KBM-7 (cell line): ENCODE measurements around the gene PPIL6.
"Not testable (repeated sequence)": the region's sequence is repeated elsewhere in the genome, so short reads cannot be mapped to it uniquely, and the experiment has no call there.

Experiments
- DNase-seq: peaks from one replicate; pipeline ENCODE4 v3.0.0-alpha.2; 2015
- in situ Hi-C: fragments of 300-500 bp; cut with MboI; formaldehyde crosslinking; loops from 2 replicates; pipeline ENCODE4 v1.14.3; 2020; ENCODE audit warnings: low sequenced_read_pairs, low pct_unique_long_range_greater_than_20kb, mixed read lengths

PPIL6 gene

DNA sequence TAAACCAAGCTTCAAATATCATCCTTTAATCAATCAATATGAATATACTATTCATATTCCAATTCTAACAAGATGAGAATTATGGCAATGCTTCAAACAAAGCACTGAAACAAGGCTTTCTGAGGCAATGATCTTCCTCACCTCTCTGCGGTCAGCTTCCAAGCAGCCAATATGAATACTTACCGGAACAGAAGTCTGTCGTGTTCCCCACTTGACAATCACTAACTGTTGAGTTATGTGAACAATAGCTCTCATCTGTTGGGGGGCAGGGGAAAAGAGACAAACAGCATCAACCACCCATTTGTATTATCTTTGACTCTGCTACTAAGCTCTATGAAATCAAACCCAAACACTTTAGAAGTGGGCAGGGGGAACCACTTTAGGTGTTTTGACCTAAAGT is 62.7 kb downstream of the PPIL6 start:
- in situ Hi-C loops = loop anchor here (25.0 kb wide), 2 partner anchors 190 to 840 kb away; no protein-coding TSS in a partner anchor

DNA sequence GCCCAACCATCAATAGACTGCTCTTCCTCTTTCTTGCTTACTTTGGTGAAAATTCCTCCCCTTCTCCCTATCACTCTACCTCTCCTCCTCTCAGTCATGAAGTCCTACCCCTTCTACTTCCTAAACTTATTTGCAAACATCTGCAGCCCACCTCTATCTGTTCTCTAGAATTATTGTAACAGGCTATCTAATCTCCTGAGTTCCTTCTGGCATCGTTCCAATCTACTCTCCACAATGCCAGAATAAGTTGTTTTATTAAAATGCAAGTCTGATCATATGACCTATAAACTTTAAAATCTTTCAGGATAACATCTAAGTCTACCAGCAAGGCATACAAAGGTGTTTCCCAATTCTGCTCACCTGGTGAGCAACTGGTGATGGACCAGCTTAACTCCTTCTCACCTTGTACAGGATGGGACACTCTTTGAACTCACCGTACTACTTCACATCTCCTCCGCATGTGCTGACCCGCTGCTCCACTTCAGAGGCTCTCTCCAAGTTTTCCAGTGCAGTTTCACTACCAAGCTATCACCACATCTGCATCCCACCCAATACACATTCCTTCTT is 66.0 kb downstream of the PPIL6 start:
- DNase-seq = no peak
- in situ Hi-C loops = no loop called here

More for the DNA sequence above, 62.7 kb downstream of the PPIL6 start:
- DNase-seq = no peak

DNA sequence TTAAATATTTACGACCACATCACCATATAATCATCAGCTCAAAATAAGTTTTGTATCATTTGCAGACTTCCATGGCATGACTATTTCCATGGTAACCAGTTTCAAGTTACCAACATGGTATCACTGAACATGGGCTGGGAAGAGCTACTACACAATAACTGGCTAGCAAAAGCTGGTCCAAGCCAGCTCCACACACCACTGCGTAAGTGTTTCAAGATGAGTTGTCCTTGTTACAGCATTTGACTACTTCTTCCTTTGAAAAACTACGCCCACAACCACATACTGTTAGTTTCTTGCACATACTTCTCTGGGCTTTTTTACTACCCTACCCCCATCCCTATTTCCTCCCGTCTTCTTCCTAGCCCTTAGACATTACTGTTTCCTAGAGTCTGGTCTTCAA is 66.7 kb downstream of the PPIL6 start:
- in situ Hi-C loops = no loop called here
- DNase-seq = no peak

DNA sequence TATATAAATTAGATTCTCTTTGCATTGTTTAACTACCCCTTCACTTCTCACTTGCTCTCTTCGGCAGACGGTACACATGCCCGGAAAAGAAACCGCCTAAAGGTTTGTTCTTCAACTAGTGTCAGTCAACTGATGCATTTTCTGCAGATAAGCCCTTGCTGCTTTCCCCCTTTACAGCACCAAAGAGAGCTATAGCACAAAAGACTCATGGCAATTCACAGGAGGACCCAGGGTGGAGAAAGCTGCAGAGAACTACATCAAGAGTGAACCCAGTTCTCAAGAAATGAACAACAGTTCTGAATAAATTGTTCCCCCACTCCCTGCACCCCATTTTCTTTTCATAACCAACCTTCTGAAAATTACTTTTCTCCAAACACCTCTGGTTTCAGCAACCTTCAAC is 67.1 kb downstream of the PPIL6 start:
- in situ Hi-C loops = no loop called here
- DNase-seq = no peak

DNA sequence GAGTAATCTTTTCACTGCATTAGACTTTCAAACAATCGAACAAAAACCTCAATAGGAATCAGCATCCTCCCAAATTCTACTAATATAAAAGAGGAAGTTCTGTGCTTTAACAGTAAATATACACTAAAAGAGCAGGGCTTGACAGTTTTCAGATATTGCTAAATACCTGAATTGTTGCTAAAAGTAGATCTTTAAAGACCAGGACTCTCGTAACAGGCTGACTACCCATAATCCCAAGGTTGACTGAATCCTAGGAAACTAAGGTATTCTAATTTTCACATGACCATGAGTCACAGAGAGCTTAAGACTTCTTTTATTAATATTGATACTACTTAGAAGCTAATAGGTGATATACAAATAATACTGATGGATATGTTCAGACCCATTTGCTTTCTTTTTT is 68.3 kb downstream of the PPIL6 start:
- in situ Hi-C loops = no loop called here
- DNase-seq = no peak

DNA sequence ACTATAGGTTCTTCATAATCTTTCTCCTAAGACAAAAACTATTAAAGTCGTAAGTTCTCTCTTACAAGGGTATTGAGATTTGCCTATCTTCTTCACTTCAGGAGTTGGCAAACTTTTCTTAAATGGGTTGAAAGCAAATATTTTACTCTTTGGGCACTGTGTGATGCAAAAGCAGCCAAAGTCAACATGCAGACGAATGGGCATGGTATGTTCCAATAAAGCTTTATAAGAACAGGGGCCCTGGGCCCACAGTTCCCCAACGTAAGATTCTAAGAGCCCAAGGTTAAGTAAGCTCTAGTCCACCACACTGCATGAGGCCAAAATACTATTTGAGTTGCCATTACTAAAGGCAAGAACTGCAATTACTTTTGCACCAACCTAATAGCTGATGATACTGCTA is 69.6 kb downstream of the PPIL6 start:
- no peak for DNase-seq
- in situ Hi-C loops = no loop called here

DNA sequence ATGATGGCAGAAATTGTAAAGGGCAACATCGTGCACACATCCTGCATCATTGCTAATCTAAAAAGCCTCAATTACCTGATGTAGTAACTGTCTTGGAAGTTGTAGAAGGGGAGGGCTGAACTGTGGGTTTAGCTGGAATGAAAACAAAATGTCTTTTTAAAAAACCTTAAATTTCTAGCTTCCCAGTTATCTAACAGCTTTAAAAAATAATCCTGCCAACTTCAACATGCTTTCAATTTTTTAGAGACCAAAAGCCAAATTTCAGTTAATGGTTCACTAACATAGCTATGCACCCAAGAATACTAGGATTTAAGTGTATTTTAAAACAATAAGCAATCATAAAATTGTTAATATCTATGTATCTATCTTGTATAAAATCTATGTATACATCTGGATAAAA is 70.1 kb downstream of the PPIL6 start:
- DNase-seq = no peak
- in situ Hi-C loops = no loop called here

DNA sequence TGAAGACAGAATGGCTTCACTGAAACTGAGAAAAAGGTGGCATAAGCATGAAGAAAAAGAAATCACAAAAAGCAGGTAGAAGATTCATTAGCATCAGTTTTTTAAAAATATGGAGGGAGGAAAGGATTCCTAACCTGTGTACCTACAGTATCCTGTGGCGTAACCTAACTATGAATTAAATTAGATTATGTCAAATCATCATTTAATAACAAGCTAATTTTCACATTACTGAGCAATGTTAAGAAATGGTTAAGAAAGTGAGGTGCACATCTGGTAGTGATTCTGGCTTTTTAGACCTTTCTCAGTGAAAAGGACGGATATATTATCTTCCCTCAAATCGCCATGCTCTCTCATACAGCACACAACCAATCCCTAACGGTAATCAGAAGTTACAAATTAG is 70.7 kb downstream of the PPIL6 start:
- in situ Hi-C loops = no loop called here
- DNase-seq = no peak

DNA sequence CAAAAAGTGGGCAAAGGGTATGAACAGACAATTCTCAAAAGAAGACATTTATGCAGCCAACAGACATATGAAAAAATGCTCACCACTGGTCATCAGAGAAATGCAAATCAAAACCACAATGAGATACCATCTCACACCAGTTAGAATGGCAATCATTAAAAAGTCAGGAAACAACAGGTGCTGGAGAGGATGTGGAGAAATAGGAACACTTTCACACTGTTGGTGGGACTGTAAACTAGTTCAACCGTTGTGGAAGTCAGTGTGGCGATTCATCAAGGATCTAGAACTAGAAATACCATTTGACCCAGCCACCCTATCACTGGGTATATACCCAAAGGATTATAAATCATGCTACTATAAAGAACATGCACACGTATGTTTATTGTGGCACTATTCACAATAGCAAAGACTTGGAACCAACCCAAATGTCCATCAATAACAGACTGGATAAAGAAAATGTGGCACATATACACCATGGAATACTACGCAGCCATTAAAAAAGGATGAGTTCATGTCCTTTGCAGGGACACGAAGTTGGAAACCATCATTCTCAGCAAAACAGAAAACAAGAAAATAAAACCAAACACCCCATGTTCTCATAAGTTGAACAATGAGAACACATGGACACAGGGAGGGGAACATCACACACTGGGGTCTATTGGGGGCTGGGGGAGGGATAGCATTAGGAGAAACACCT is 75.9 kb downstream of the PPIL6 start:
- DNase-seq, in situ Hi-C loops: not testable (repeated sequence)

DNA sequence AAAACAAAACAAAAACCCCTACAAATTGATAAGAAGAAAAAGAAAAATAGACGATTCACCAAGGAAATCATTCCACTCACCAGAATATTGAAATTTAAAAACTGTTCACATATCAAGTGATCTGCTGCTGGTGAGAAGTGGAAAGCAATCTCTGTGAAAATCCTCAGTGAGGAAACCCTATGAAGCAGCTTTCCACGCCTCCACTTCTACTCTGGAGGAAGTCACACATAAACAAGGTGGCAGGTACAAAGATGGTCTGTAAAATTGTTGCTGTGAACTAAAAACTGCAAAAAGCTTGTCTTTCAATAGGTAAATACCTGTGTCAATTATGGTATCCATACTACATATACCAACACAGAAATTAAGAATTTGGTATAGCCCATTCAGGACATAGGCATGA is 76.7 kb downstream of the PPIL6 start:
- no peak for DNase-seq
- in situ Hi-C loops = no loop called here

DNA sequence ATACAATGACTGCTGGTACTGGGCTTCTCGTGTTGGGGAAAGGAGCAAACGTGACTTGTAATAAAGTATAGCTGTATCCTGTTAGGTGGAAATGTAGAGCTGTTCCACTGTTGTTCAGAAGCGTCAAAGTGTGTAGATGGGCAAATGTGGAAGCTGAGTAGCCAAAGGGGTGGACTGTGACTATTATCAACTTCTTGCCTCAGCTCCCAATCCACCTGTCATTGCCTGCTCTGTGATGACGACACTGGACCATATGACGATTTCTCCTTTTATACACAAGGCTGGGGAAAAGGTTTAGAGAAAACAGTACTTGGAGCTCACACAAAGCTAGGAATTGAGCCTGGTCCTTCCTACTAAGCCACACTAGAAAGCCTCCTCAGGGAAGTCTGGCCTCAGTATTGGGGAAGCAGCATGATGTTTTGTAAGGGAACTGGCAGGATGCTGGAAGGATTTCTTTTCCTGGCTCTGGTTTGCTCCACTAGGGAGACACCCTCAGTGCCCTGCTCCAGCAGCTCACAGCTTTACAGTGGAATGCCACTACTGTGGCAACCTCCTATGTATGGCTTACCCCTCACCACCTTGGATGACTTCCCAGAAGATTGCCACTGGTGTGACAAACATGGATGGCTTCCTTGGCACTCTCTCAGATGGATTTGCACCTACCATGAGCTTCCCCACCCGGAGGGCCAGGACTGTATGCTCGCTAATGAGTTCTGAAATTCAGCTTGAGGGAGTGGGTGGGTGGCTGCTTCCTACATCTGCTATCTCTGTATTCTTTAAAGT is 78.1 kb downstream of the PPIL6 start:
- in situ Hi-C loops = no loop called here
- no peak for DNase-seq

DNA sequence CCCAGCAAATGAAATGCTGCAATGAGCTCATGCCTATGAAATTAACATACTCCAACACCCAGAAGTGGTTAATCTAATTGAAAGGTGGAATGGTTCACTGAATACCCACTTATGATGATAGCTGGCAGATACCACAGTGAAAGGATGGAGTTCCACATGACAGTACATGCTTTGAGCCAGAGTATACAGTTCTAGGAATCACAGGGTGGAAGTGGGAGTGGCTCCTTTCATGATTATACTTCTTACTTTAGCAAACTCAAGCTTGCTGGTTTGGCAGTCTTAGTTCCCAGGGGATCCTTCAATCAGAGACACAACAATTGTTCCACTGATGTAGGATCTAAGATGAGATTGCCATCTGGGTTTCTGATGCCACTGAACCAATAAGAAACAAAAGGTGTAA is 79.6 kb downstream of the PPIL6 start:
- no peak for DNase-seq
- in situ Hi-C loops = no loop called here

DNA sequence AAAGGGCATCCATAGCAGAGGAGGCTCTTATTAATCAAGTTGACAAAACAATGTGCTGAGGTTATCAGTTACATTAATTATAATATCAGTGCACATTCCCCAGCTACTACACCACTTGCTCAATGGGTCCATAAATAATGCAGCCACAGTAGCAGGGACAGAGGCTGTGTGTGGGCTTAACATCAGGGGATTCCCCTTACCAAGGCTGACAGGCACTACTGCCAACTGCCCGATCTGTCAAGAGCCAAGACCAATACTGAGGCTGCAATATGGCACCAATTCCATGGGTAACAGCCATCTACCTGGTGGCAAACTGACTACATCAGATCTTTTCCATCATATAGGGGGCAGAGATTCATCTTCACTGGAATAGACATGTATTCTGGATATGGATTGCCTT is 80.1 kb downstream of the PPIL6 start:
- in situ Hi-C loops = no loop called here
- no peak for DNase-seq

DNA sequence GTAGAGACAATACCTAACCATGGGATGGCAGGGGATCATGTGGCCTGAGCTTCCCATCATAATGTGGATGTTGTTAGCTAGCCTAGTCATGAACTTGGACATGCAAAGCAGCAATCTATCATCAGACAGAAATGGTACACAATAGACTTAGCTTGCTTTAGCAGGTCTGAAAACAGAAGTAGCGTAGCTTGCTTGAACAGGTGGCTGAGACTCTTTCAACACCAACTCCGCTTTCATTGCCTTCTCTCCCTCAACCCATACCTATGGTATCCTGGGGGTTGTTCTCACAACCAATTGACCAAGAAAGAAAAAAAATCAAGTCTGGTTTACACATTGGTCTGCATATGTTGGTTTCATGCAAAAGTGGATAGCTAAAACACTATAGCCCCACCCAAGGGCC is 81.2 kb downstream of the PPIL6 start:
- in situ Hi-C loops = no loop called here
- DNase-seq = no peak

DNA sequence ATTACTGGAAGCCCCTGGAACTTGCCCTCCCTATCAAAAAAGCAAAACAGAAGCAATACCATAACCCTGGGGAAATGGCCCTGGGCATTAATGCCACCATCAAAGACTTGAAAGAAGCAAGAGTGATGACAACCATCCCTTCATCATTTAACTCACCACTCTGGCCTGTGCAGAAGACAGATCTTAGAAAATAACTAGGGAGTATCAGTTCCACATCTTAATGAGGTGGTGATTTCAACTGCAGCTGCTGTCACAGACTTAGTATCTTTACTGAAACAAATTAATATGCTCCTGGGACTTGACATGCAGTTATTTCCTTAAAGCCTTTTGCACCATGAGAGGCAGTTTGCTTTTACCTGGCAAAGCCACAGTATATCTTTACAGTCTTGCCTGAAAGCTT is 82.2 kb downstream of the PPIL6 start:
- DNase-seq = no peak
- in situ Hi-C loops = no loop called here

DNA sequence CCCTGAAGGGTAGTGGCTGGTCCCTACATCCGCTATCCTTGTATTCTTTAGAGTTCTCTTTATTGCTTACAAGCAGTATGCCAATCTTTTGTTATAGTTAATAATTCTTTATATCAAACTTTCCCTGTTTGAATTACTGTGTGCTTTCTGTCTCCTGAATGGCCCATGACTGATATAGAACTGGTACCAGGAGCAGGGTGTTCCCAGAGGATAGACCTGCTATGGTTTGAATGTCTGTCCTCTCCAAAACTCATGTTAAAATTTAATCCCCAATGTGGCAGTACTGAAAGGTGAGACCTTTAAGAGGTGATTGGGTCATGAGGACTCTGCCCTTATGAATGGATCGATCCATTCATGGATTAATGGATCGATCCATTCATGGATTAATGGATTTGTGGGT is 84.2 kb downstream of the PPIL6 start:
- DNase-seq = no peak
- in situ Hi-C loops = no loop called here

DNA sequence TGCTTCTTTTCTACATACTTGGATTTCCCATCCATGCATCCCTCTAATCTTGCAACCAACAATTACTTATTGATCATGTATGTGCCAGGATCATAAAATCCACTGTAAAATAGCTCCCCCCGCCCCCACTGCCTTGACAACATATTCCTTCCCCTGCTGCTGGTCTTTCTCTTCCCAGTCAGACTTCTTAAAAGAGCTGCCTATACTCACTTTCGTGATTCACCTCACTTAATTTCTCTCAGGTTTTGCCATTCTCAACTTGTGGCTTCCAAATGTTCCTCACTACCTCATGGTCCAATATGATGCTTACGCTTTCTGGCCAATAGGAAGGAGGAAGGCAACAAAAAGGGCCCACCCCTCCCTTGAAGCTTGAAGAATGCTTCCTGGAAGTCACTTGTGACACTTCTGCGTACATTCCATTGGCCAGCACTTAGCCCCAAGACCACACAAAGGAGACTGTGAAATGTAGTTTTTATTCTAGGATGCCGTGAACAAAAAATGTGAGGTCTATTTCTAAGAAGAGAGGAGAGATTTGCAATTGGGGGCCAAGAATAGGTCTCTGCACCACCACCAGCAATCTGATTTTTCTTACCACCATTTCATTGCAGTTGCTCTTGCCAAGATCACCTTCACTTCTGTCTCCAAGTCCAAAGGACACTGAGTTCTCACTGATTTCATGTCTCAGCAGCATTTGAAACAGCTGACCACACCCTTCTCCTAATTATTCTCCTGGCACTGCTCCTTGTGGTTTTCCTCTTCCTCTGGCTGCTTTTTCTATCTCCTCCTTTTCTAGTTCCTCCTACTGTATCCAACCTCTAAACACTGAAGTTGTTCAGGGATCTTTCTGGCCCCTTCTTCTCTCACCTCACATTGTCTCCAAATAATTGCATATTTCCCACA is 88.9 kb downstream of the PPIL6 start:
- in situ Hi-C loops = no loop called here
- peak; percentile 65 for DNase-seq

DNA sequence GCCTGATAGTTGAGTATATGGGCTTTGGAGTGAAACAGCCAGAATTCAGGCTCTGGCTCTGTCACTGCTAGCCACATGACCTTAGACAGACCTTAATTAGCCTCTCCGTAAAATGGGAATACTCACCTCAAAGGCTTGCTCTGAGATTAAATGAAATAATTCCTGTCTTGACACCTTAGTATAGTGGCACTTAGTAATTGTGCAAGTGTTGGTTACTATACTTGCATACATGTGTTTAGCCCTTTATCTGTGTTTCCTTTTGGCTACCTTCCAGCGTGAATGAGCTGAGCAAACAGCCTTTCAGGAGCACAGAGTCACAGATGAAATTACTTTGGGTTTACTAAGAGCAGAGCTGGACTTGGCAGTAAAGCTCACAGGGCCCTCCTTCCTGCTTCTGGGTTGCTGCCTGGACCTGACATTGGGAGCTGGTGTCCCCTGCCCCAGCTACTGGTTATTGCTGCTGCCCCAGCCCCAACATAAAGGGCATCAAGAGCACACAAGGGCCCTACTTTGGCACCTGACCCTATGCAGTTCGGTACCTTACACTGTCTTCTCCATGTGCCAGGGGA is 90.9 kb downstream of the PPIL6 start:
- DNase-seq = peak; percentile 32
- in situ Hi-C loops = no loop called here

DNA sequence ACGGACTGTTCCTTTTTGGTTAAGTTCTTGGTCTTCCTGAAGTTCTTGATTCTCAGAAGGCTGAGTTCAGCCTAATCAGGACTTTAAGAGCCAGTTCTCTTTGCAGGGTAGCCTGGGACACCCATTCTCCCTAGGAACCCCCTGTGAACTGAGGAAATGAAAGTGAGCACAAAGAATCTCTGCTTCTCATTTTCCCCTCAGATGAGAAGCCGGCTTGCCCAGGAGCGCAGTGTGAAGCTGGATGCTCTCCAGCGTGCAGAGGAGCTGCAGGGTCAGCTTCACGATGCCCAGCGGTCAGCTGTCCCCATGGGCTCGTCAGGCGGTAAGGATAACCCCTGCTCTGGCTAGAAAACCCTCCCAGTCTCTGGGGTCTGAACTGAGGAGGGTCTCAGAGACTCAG is 92.2 kb downstream of the PPIL6 start:
- in situ Hi-C loops = no loop called here
- DNase-seq = no peak
